Measurements from ENCODE around the gene COL15A1.

DNA sequence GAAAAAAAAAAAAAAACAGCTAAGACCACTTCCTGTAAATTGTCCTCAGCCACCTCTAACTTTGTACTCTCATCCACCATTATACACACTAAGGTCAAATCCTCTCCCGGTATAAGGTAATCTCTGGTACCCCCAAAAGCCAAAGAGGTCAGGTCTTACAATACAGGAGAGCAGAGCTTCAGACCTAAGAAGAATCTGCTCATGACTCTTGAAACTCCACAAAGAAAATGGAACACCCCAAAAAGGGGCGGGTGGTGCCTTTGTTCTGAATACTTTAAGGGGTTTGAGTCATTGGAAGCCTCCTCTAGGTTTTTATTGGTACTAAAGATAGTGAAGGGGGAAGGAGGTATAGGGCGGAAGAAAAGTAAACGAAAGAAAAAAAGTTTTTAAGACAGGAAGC lies 69.8 kb downstream of the COL15A1 start:
- TF ChIP-seq, protein P1, sequence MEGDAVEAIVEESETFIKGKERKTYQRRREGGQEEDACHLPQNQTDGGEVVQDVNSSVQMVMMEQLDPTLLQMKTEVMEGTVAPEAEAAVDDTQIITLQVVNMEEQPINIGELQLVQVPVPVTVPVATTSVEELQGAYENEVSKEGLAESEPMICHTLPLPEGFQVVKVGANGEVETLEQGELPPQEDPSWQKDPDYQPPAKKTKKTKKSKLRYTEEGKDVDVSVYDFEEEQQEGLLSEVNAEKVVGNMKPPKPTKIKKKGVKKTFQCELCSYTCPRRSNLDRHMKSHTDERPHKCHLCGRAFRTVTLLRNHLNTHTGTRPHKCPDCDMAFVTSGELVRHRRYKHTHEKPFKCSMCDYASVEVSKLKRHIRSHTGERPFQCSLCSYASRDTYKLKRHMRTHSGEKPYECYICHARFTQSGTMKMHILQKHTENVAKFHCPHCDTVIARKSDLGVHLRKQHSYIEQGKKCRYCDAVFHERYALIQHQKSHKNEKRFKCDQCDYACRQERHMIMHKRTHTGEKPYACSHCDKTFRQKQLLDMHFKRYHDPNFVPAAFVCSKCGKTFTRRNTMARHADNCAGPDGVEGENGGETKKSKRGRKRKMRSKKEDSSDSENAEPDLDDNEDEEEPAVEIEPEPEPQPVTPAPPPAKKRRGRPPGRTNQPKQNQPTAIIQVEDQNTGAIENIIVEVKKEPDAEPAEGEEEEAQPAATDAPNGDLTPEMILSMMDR (conservative IDR thresholded peaks at IDR 0.05 in 1 of 2, IDR thresholded peaks at IDR 0.05 in 1 of 2; ENCODE audit: extremely low read depth in 1 of 2, insufficient read depth in 1 of 2, low read depth in 1 of 2, low read length in 2 of 2) = no peak
- no peak for TF ChIP-seq EZH2 (IDR thresholded peaks at IDR 0.05; ENCODE audit: borderline replicate concordance, low read length)
